HFFc6 (cell line): ENCODE data around the gene ITGB5. TPM values are rescaled to one million over a fixed set of nuclear protein-coding genes. Genes with fewer than 3 reads are reported as not detected.
A peak's percentile ranks its signal among the peaks of the same experiment; 100 is the strongest.

Source experiments
- DNase-seq: peaks from one replicate; pipeline ENCODE4 v3.0.0-alpha.2; 2018
- H3K27ac Mint-ChIP-seq: 2 replicates; pipeline ENCODE4 v1.8.0; 2020; ENCODE audit warnings: mild to moderate bottlenecking, mixed read lengths
- H3K27me3 Mint-ChIP-seq: 2 replicates; pipeline ENCODE4 v1.8.0; 2021; ENCODE audit warnings: mild to moderate bottlenecking, moderate library complexity, mixed read lengths; ENCODE audit not compliant: insufficient read depth
- H3K36me3 Mint-ChIP-seq: 2 replicates; pipeline ENCODE4 v1.8.0; 2021; ENCODE audit warnings: low read depth, mixed read lengths
- H3K4me1 Mint-ChIP-seq: 2 replicates; pipeline ENCODE4 v1.8.0; 2020; ENCODE audit warnings: low read depth, mixed read lengths
- H3K4me3 Mint-ChIP-seq: 2 replicates; pipeline ENCODE4 v1.8.0; 2020; ENCODE audit warnings: mild to moderate bottlenecking, moderate library complexity, mixed read lengths
- H3K9me3 Mint-ChIP-seq: 2 replicates; pipeline ENCODE4 v1.8.0; 2020; ENCODE audit warnings: mild to moderate bottlenecking, mixed read lengths
- total RNA-seq, 6 experiments: library from RNA; stranded (reverse); fragmentation: NEBNext Ultra II Directional; extraction: Animal tissue kit (Norgen Biotek cat#: 25700); gene quantifications; 2 replicates in 1 of 6; 3 replicates in 5 of 6; pipeline ENCODE4 v1.2.3, GENCODE V29; 2021
- TF ChIP-seq, protein P1 (sequence below): fragments of 200-600 bp; sonication (generic); IDR thresholded peaks from 2 replicates; pipeline ENCODE4 v1.5.0; 2021; ENCODE audit warnings: antibody characterized with exemption, mild to moderate bottlenecking

ITGB5 gene
- total RNA-seq, 6 experiments from 2014 or later, result 203 to 332 (median 220) TPM

DNA sequence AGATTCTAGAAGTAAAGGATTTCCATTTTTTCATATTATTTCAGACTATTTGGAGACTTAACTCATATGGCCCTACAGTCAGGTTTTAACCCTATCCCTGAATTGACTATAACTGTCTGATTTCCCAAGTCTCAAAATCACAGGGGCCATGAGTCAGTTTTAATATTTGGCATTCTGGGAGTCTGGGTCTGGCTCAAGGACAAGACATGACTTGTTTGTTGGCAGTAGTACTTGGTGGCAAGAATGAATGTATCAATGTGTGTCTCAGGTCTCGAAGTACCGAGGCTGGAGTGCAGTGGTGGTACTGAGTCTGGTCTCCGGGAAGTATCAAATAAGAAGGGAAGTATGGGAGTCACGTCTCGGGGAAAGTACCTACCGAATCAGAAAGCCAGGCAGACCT, 146.1 kb downstream of the ITGB5 start:
- Mint-ChIP-seq H3K36me3 (peaks cover 28% of the 10 kb centered on the region), H3K4me3 (no peak overlapping the region), H3K4me1 (no peaks in the 10 kb centered on the region; the same call in 1 of the 2 replicates), H3K27me3 (no peaks in the 10 kb centered on the region; the same call in 1 of the 2 replicates), H3K9me3 (no peaks in the 10 kb centered on the region), H3K27ac (no peak overlapping the region; the same call in 1 of the 2 replicates)
- no peak for DNase-seq
- TF ChIP-seq, protein P1, sequence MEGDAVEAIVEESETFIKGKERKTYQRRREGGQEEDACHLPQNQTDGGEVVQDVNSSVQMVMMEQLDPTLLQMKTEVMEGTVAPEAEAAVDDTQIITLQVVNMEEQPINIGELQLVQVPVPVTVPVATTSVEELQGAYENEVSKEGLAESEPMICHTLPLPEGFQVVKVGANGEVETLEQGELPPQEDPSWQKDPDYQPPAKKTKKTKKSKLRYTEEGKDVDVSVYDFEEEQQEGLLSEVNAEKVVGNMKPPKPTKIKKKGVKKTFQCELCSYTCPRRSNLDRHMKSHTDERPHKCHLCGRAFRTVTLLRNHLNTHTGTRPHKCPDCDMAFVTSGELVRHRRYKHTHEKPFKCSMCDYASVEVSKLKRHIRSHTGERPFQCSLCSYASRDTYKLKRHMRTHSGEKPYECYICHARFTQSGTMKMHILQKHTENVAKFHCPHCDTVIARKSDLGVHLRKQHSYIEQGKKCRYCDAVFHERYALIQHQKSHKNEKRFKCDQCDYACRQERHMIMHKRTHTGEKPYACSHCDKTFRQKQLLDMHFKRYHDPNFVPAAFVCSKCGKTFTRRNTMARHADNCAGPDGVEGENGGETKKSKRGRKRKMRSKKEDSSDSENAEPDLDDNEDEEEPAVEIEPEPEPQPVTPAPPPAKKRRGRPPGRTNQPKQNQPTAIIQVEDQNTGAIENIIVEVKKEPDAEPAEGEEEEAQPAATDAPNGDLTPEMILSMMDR, result no peak

DNA sequence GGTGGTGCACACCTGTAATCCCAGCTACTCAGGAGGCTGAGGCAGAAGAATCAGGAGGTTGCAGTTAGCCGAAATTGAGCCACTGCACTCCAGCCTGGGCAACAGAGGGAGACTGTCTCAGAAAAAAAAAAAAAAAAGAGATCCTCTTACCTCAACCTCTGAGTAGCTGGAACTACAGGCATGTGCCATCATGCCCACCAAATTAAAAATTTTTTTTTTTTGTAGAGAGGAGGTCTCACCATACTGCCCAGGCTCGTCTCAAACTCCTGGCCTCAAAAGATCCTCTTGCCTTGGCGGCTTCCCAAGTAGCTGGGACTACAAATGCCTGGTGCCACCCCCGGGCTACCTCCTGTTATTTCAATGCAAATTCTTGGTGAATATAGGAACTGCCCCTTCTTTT, 155.4 kb downstream of the ITGB5 start:
- Mint-ChIP-seq H3K27me3 (no peaks in the 10 kb centered on the region; the same call in none of the 2 replicates), H3K27ac (no peak overlapping the region), H3K9me3 (no peaks in the 10 kb centered on the region), H3K4me1 (peaks cover 39% of the 10 kb centered on the region), H3K4me3 (peak overlapping the region; percentile 98), H3K36me3 (peaks cover 9% of the 10 kb centered on the region; the same call in 1 of the 2 replicates)
- TF ChIP-seq, protein P1, result no peak
- DNase-seq, result no peak

DNA sequence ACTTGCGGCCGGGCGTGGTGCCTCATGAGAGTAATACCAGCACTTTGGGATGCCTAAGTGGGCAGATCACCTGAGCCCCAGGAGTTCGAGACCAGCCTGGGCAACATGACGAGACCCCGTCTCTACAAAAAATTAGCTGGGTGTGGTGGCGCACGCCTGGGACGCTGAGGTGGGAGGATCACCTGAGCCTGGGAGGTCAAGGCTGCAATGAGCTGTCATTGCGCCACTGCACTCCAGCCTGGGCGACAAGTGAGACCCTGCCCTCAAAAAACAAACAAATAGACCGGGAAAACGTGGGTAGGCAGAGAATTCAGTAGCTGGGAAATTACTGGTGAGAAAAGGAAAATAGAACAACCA, 156.2 kb downstream of the ITGB5 start:
- Mint-ChIP-seq H3K9me3 (no peaks in the 10 kb centered on the region), H3K27me3 (no peaks in the 10 kb centered on the region; the same call in none of the 2 replicates), H3K36me3 (peaks cover 9% of the 10 kb centered on the region; the same call in 1 of the 2 replicates), H3K4me1 (peaks cover 39% of the 10 kb centered on the region), H3K4me3 (peak overlapping the region; percentile 98), H3K27ac (peak overlapping the region; percentile 95)
- TF ChIP-seq, protein P1, result no peak
- no peak for DNase-seq

DNA sequence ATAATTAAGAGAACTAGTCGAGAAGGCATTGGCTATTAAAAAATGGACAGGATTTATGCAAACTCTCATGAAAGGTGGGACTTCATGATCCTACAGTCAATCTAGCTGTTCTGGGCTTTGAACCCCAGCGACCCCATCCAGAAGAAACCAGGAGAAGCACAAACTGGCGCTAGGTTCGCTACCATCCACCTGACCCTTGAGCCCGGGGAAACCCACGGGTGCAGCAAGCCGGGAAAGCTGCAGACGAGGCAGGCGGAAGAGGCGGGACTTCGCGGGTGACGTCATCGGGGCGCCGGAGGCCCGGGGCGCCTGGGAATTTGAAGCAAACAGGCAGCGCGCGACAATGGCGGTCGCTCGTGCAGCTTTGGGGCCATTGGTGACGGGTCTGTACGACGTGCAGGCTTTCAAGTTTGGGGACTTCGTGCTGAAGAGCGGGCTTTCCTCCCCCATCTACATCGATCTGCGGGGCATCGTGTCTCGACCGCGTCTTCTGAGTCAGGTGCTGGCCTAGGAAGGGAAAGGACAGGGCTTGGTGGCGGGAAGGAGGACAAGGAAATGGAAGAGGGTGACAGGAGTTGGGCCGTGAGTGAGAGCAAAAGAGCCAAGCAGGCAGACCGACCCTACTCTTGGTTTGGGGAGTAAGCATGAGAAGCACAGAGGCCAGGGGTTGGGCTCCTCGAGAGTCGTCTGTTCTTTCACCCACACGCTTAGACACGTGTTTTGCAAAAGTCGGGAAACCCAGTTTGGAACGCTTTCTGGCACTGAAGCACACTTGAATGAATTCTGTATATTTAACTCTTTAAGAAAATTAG, 156.8 kb downstream of the ITGB5 start, which contains the start of gene UMPS:
TSS of gene UMPS (plus strand) at position 324 of the 812 bp plus-strand sequence. CDS start at position 344, 20 bp downstream.
- DNase-seq, result peak; percentile 70
- Mint-ChIP-seq H3K4me3 (peak within 1 kb of the TSS; percentile 98), H3K36me3 (peaks cover 9% of the 10 kb centered on the region; the same call in 1 of the 2 replicates), H3K4me1 (peaks cover 39% of the 10 kb centered on the region), H3K9me3 (no peaks in the 10 kb centered on the region), H3K27ac (peak within 1 kb of the TSS; percentile 95), H3K27me3 (no peaks in the 10 kb centered on the region; the same call in none of the 2 replicates)
- TF ChIP-seq, protein P1, result no peak

DNA sequence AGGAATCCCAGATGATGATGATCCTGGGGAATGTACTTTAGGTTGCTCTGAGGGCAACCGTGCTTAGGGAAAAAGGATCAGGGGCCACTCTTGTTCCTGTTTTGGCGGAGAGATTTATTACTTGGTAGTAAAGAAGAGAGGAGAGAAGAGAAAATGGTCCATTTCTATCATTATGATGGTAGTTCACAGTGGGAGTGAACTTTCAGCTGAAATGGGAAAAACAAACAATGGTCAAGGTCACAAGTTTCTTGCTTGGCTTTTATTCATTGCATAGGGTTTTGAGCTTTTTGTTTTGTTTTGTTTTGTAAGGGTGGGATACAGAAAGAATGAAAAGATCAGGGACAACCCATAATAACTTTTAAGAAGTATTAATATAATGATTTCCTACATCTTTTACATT, 164.6 kb downstream of the ITGB5 start:
- Mint-ChIP-seq H3K36me3 (no peaks in the 10 kb centered on the region), H3K4me3 (no peak overlapping the region), H3K27me3 (peaks cover 15% of the 10 kb centered on the region), H3K9me3 (no peaks in the 10 kb centered on the region), H3K4me1 (peaks cover 7% of the 10 kb centered on the region; the same call in 1 of the 2 replicates), H3K27ac (no peak overlapping the region)
- TF ChIP-seq, protein P1, result no peak
- DNase-seq, result no peak
